Activated CD4-positive, alpha-beta T cell treated with anti-CD3 and anti-CD28 coated beads for 24 hours (primary cell): Measurements from ENCODE around the gene MED13L.

Experiments
- DNase-seq, 2 donors: peaks; one replicate each; pipeline ENCODE4 v3.0.0-alpha.2; 2020; ENCODE audit warnings: low read depth in 2 of 2

MED13L gene

DNA sequence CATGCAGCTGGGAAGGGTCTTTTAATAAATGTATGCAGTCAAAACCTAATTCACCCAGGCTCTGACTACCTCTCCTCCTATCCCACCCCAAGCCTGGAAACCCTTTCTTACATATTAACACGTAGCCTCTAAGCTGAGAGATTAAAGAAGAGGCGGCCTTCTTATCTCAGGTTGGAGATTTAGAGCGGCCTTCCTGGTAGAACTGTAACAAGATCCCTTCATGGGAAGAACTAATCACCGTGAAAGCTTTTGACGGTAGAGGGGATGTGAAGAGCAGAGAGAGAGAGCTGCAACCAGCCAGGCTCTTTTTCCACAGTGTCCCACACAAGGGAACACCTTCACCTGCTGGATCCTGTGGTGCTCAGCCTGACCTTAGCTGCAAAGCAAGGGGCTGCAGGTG is 367.4 kb downstream of the MED13L start:
- DNase-seq = no peak
